HCT116 (cell line): ENCODE results near the gene PPIC. TPM values are rescaled to one million over a fixed set of nuclear protein-coding genes. Genes with fewer than 3 reads are reported as not detected.
A peak's percentile ranks its signal among the peaks of the same experiment; 100 is the strongest.

Experiments used
- ATAC-seq: fragments of 200-7000 bp; cut with Tn5 transposase; 2 replicates; pipeline ENCODE4 v1.9.1; 2020; ENCODE audit warnings: mild to moderate bottlenecking, moderate library complexity
- BruUV-seq: library from RNA; stranded (reverse); fragments of 400-500 nt; replicated peaks from 2 replicates; lab custom pipeline; 2021; lab: Mats Ljungman, UMichigan
- CTCF ChIA-PET: fragments of 300-600 bp; sonication (Branson Sonifier 250); formaldehyde crosslinking; loops from one replicate; lab custom pipeline; 2021; ENCODE audit warnings: antibody characterized with exemption; lab: Charles Lee
- POLR2A ChIA-PET: fragments of 300-600, 350-600 bp; sonication (Branson Sonifier 250); formaldehyde crosslinking; loops from one replicate; lab custom pipeline; 2021; ENCODE audit warnings: antibody characterized with exemption; lab: Charles Lee
- RAD21 ChIA-PET, 2 experiments: fragments of 300-600 bp; sonication (Branson Sonifier 250); formaldehyde crosslinking; loops; one replicate each; lab custom pipeline; 2023; ENCODE audit warnings: low total read pairs in 2 of 2; ENCODE audit not compliant: uncharacterized antibody in 2 of 2, unreplicated experiment in 2 of 2, low non-redundant PET in 1 of 2; lab: Charles Lee
- DNase-seq: peaks from one replicate; pipeline ENCODE4 v3.0.0-alpha.2; 2010; ENCODE audit warnings: low read depth, low spot score
- H2AFZ ChIP-seq: fragments of 200-600 bp; shearing (Covaris generic), sonication (generic); 2 replicates; pipeline ENCODE4 v1.6.1; 2017; ENCODE audit warnings: low read depth, mixed run types, mixed read lengths, antibody characterized with exemption, low read length; ENCODE audit not compliant: poor library complexity, severe bottlenecking
- H3K27ac ChIP-seq: 2 replicates; pipeline ENCODE4 v1.5.1; 2012; ENCODE audit warnings: low read depth, low read length
- H3K27me3 ChIP-seq: fragments of 200-600 bp; sonication (generic); 2 replicates; pipeline ENCODE4 v1.6.1; 2016; ENCODE audit warnings: mixed run types, low read length, mixed read lengths; ENCODE audit not compliant: insufficient read depth
- H3K36me3 ChIP-seq, 2 experiments: fragments of 200-500 bp in 1 of 2; fragments of 200-600 bp in 1 of 2; sonication (Bioruptor generic) in 1 of 2; sonication (generic) in 1 of 2; 2 replicates each; pipeline versions ENCODE4 v1.5.1 to v1.6.1; 2014 to 2016; ENCODE audit warnings: low read length in 2 of 2, inconsistent platforms in 1 of 2, mixed read lengths in 1 of 2, mixed run types in 1 of 2; ENCODE audit not compliant: insufficient read depth in 2 of 2, control insufficient read depth in 1 of 2
- H3K4me1 ChIP-seq, 2 experiments: fragments of 200-600 bp in 1 of 2; sonication (generic) in 1 of 2; 2 replicates each; pipeline versions ENCODE4 v1.5.1 to v1.6.1; 2012 to 2017; ENCODE audit warnings: low read length in 2 of 2, inconsistent platforms in 1 of 2, mild to moderate bottlenecking in 1 of 2, mixed read lengths in 1 of 2, mixed run types in 1 of 2, moderate library complexity in 1 of 2; ENCODE audit not compliant: insufficient read depth in 2 of 2, control insufficient read depth in 1 of 2
- H3K4me2 ChIP-seq: fragments of 200-600 bp; sonication (generic); 2 replicates; pipeline ENCODE4 v1.6.1; 2017; ENCODE audit warnings: mixed run types, low read length, mixed read lengths
- H3K4me3 ChIP-seq, 2 experiments: fragments of 200-600 bp in 1 of 2; sonication (generic) in 1 of 2; replicated peaks in 1 of 2; 2 replicates each; pipeline ENCODE4 v1.5.1; 2011 to 2016; ENCODE audit warnings: low read length in 2 of 2, control low read depth in 1 of 2, low read depth in 1 of 2, mild to moderate bottlenecking in 1 of 2, mixed read lengths in 1 of 2, mixed run types in 1 of 2
- H3K79me2 ChIP-seq: fragments of 200-600 bp; sonication (generic); 2 replicates; pipeline ENCODE4 v1.6.1; 2017; ENCODE audit warnings: mild to moderate bottlenecking, mixed run types, low read length, moderate library complexity, mixed read lengths; ENCODE audit not compliant: insufficient read depth
- H3K9ac ChIP-seq: fragments of 200-600 bp; sonication (generic); 2 replicates; pipeline ENCODE4 v1.6.1; 2016; ENCODE audit warnings: low read length, mixed read lengths
- H3K9me2 ChIP-seq: fragments of 200-600 bp; sonication (generic), shearing (Covaris generic); 2 replicates; pipeline ENCODE4 v1.6.1; 2017; ENCODE audit warnings: mixed run types, mild to moderate bottlenecking, moderate library complexity; ENCODE audit not compliant: insufficient read depth
- H3K9me3 ChIP-seq, 2 experiments: fragments of 200-500 bp in 1 of 2; fragments of 200-600 bp in 1 of 2; sonication (Bioruptor generic) in 1 of 2; sonication (generic) in 1 of 2; 2 replicates each; pipeline ENCODE4 v1.6.1; 2014 to 2017; ENCODE audit warnings: low read length in 2 of 2, mixed read lengths in 2 of 2, inconsistent platforms in 1 of 2, low read depth in 1 of 2, mild to moderate bottlenecking in 1 of 2, mixed run types in 1 of 2, moderate library complexity in 1 of 2; ENCODE audit not compliant: control insufficient read depth in 1 of 2, insufficient read depth in 1 of 2
- H4K20me1 ChIP-seq: fragments of 200-600 bp; sonication (generic), shearing (Covaris generic); 2 replicates; pipeline ENCODE4 v1.6.1; 2017; ENCODE audit warnings: mixed run types, mild to moderate bottlenecking, moderate library complexity; ENCODE audit not compliant: insufficient read depth
- MAX ChIP-seq: IDR thresholded peaks from 2 replicates; pipeline ENCODE4 v1.6.1; 2012
- POLR2AphosphoS5 ChIP-seq: IDR thresholded peaks from 2 replicates; pipeline ENCODE4 v1.6.1; 2011; ENCODE audit warnings: mild to moderate bottlenecking, low read depth, low read length, moderate library complexity
- SIN3A ChIP-seq: IDR thresholded peaks from 2 replicates; pipeline ENCODE4 v1.6.1; 2012; ENCODE audit warnings: low read depth
- SRF ChIP-seq: IDR thresholded peaks from 2 replicates; pipeline ENCODE4 v1.6.1; 2012; ENCODE audit warnings: low read depth
- TCF7L2 ChIP-seq: IDR thresholded peaks from 2 replicates; pipeline ENCODE4 v1.7.0; 2011; ENCODE audit warnings: borderline replicate concordance, inconsistent platforms; ENCODE audit not compliant: insufficient read depth, insufficient read length; ENCODE audit errors: extremely low read depth
- YY1 ChIP-seq: IDR thresholded peaks from 2 replicates; pipeline ENCODE4 v1.6.1; 2011; ENCODE audit warnings: low read length, low read depth, moderate library complexity, mild to moderate bottlenecking; ENCODE audit not compliant: insufficient replicate concordance; ENCODE audit errors: extremely low read depth
- ZBTB33 ChIP-seq: IDR thresholded peaks from 2 replicates; pipeline ENCODE4 v1.6.1; 2011; ENCODE audit warnings: mild to moderate bottlenecking, low read length, moderate library complexity; ENCODE audit not compliant: insufficient replicate concordance; ENCODE audit errors: extremely low read depth
- ZFX ChIP-seq: fragments of 450-650 bp; IDR thresholded peaks from 2 replicates; pipeline ENCODE4 v1.6.1; 2017
- intact Hi-C: fragments of 100-400 bp; cut with micrococcal nuclease; formaldehyde crosslinking; loops from 2 replicates; pipeline ENCODE4 v1.10.0; 2022
- total RNA-seq: library from RNA; stranded (reverse); gene quantifications from one replicate; pipeline ENCODE4 v1.2.1, GENCODE V29; 2021; ENCODE audit not compliant: unreplicated experiment
- TF ChIP-seq, protein P1 (sequence below), 3 experiments: fragments of 200-600 bp in 1 of 3; sonication (generic) in 1 of 3; IDR thresholded peaks in 2 of 3; conservative IDR thresholded peaks in 1 of 3; 2 replicates each; pipeline ENCODE4 v1.5.1; 2012 to 2017; ENCODE audit warnings: low read depth in 2 of 3, low read length in 2 of 3, antibody characterized with exemption in 1 of 3, borderline replicate concordance in 1 of 3, control low read depth in 1 of 3, mild to moderate bottlenecking in 1 of 3, mixed read lengths in 1 of 3, mixed run types in 1 of 3, moderate library complexity in 1 of 3; ENCODE audit not compliant: insufficient read depth in 1 of 3

The PPIC gene
- total RNA-seq, 1 experiment from 2014 or later, result 21.5 TPM

- no peak for TF ChIP-seq ZBTB33
- TF ChIP-seq TCF7L2, result no peak
- no peak for TF ChIP-seq SRF
Measured at GRCh38 chr5:123035918-123036390, 571 bp downstream of the PPIC start (continued).

DNA sequence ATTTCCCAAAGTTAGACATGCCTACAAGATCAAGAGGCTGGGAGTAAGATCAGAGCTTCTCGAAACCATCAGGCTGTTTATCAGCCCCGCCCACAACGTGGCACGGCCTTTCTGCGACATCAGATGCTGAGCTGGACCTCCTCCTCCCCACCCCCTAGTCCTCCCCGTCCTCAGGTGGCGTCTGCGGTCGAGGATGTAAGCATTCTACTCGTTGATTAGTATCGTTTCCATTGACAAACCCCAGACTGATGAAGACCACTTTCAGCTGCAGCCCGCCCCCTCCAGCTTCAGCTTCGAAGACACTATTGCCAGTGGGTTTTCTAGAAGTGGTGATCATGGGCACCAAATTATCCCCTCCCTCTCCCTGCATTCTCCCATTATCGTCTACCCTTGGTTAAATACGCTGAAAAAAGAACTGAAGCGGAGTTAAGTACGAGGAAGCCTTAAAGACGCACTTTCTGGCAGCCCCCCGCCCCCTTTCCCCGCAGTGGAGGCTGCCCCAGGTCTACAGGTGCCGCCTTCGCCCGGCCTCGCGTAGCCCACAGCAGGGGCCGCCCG, 1.1 kb downstream of the PPIC start:
- intact Hi-C loops, result no loop called here
- RAD21 ChIA-PET, result no interaction called here
- Histone ChIP-seq H3K9me3 (no peaks in the 10 kb centered on the region), H3K4me3 (peak overlapping the region; percentile 72), H3K27ac (peak overlapping the region; percentile 83), H3K9ac (peak overlapping the region; percentile 65), H3K79me2 (no peaks in the 10 kb centered on the region), H4K20me1 (no peaks in the 10 kb centered on the region), H3K4me1 (peaks cover 9 to 21% of the 10 kb centered on the region in 2 experiments; a peak in 3 of 4 replicates)
- ATAC-seq, result peak; percentile 65
- TF ChIP-seq YY1, result no peak
- peak; percentile 56 for TF ChIP-seq POLR2AphosphoS5
- TF ChIP-seq ZFX, result no peak
- peak; percentile 60 for TF ChIP-seq MAX
- TF ChIP-seq, protein P1, sequence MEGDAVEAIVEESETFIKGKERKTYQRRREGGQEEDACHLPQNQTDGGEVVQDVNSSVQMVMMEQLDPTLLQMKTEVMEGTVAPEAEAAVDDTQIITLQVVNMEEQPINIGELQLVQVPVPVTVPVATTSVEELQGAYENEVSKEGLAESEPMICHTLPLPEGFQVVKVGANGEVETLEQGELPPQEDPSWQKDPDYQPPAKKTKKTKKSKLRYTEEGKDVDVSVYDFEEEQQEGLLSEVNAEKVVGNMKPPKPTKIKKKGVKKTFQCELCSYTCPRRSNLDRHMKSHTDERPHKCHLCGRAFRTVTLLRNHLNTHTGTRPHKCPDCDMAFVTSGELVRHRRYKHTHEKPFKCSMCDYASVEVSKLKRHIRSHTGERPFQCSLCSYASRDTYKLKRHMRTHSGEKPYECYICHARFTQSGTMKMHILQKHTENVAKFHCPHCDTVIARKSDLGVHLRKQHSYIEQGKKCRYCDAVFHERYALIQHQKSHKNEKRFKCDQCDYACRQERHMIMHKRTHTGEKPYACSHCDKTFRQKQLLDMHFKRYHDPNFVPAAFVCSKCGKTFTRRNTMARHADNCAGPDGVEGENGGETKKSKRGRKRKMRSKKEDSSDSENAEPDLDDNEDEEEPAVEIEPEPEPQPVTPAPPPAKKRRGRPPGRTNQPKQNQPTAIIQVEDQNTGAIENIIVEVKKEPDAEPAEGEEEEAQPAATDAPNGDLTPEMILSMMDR (IDR thresholded peaks at IDR 0.05 in 2 of 3, conservative IDR thresholded peaks at IDR 0.05 in 1 of 3; ENCODE audit: borderline replicate concordance in 1 of 3, insufficient read depth in 1 of 3, low read depth in 2 of 3, low read length in 2 of 3), result no peak
- no peak; the same call in 1 of the 2 replicates for TF ChIP-seq SIN3A
- TF ChIP-seq, all 23 proteins: peak for 2
- ChIA-PET POLR2A (no interaction called here), CTCF (interaction anchor here (0.7 kb wide), 1 partner anchor 519 kb away, joined by 4 read pairs; no protein-coding TSS in a partner anchor)
- no peaks in the 10 kb centered on the region for H3K27me3 ChIP-seq
- no TSS peak for BruUV-seq
- H3K36me3 ChIP-seq, result no peaks in the 10 kb centered on the region
- DNase-seq, result peak; percentile 52
- peak overlapping the region; percentile 65 for H2AFZ ChIP-seq
- no peaks in the 10 kb centered on the region for H3K9me2 ChIP-seq
- H3K4me2 ChIP-seq, result peak overlapping the region; percentile 89
